ENCODE measurements around the gene ETV2. TPM values are rescaled to one million over a fixed set of nuclear protein-coding genes. Genes with fewer than 3 reads are reported as not detected.

Gene ETV2
- total RNA-seq, 6 donors from 2014 or later: 0.83 to 8.0 (median 1.8) TPM; not detected in 2

DNA sequence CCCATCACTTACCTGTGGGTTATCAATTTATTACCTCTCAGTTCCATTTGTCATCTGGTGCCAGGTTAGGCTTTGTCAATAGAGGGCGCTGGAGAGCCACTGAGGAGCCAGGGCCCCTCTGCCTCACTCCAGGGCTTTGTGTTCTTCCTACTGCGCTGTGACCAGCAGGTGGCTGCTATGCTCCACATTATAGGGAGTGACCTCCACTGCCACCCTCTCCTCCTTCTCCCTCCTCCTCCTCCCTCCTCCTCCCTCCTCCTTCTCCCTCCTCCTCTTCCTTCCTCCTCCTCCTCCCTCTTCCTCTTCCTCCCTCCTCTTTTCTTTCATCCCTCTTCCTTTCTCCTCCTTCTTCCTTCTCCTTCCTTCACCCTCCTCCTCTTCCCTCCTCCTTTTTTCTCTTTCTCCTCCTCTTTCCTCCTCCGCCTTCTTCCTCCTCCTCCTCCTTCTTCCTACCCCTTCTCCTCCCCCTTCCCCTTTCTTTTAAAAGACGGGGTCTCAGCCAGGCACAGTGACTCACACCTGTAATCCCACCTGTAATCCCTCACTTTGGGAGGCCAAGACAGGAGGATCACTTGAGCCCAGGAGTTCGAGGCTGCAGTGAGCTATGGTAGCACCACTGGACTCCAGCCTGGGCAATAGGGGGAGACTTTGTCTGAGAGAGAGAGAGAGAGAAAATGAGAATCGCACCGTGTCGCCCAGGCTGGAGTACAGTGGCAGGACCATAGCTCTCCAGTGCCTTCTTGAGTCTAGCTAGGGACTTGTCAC is 52.5 kb downstream of the ETV2 start:
- WGBS, 2 donors: 27 to 28% methylated on average over 8 of the region's 8 CpGs
- TF ChIP-seq POLR2AphosphoS5 (IDR thresholded peaks at IDR 0.05): no peak
- TF ChIP-seq, protein P1, sequence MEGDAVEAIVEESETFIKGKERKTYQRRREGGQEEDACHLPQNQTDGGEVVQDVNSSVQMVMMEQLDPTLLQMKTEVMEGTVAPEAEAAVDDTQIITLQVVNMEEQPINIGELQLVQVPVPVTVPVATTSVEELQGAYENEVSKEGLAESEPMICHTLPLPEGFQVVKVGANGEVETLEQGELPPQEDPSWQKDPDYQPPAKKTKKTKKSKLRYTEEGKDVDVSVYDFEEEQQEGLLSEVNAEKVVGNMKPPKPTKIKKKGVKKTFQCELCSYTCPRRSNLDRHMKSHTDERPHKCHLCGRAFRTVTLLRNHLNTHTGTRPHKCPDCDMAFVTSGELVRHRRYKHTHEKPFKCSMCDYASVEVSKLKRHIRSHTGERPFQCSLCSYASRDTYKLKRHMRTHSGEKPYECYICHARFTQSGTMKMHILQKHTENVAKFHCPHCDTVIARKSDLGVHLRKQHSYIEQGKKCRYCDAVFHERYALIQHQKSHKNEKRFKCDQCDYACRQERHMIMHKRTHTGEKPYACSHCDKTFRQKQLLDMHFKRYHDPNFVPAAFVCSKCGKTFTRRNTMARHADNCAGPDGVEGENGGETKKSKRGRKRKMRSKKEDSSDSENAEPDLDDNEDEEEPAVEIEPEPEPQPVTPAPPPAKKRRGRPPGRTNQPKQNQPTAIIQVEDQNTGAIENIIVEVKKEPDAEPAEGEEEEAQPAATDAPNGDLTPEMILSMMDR (IDR thresholded peaks at IDR 0.05): peak; percentile 91 to 98 (median 96)
- H3K27ac ChIP-seq: no peak overlapping the region
- peak; percentile 99 for ATAC-seq (ENCODE audit: low FRiP score in 2 of 2)
- H3K4me1 ChIP-seq: no peaks in the 10 kb centered on the region
- no peaks in the 10 kb centered on the region for H3K9me3 ChIP-seq
- no peaks in the 10 kb centered on the region for H3K27me3 ChIP-seq
- H3K4me3 ChIP-seq: no peak overlapping the region
- peak in 1 of 2 donors; percentile 90 for DNase-seq
- H3K36me3 ChIP-seq: no peaks in the 10 kb centered on the region

Other genes with a start within 250 kb of the ETV2 start
- 1 to 10 TPM in 3 of 6 donors, under 1 TPM in 2, not detected in 1; 0.22 to 9.0 (median 2.1) TPM for gene FFAR2, start 193.5 kb upstream of the ETV2 start, total RNA-seq
- gene KRTDAP, start 151.3 kb upstream of the ETV2 start, total RNA-seq: under 1 TPM in 1 of 6 donors, not detected in 5; 0.61 TPM
- gene DMKN, start 128.1 kb upstream of the ETV2 start, total RNA-seq: 100 to 1,000 TPM in 3 of 6 donors, 10 to 100 TPM in 3; 64.9 to 127 (median 101) TPM
- gene SBSN, start 113.4 kb upstream of the ETV2 start, total RNA-seq: not detected
- not detected for gene GAPDHS, start 108.3 kb upstream of the ETV2 start, total RNA-seq
- 10 to 100 TPM; 25.1 to 94.2 (median 71.2) TPM for gene TMEM147, start 96.1 kb upstream of the ETV2 start, total RNA-seq
- gene ATP4A, start 78.1 kb upstream of the ETV2 start, total RNA-seq: not detected
- not detected for gene PMIS2, start 55.6 kb upstream of the ETV2 start, total RNA-seq
- 10 to 100 TPM in 4 of 6 donors, 1 to 10 TPM in 2; 5.6 to 32.5 (median 11.3) TPM for gene HAUS5, start 29.0 kb upstream of the ETV2 start, total RNA-seq
- gene RBM42, start 12.7 kb upstream of the ETV2 start, total RNA-seq: 10 to 100 TPM; 37.7 to 80.3 (median 71.3) TPM
- 100 to 1,000 TPM in 5 of 6 donors, 10 to 100 TPM in 1; 90.1 to 290 (median 235) TPM for gene COX6B1, start 6.6 kb downstream of the ETV2 start, total RNA-seq
- not detected for gene UPK1A, start 24.8 kb downstream of the ETV2 start, total RNA-seq
- gene ZBTB32, start 62.8 kb downstream of the ETV2 start, total RNA-seq: under 1 TPM in 3 of 6 donors, not detected in 3; 0.20 to 0.55 (median 0.30) TPM
- 10 to 100 TPM; 23.3 to 70.2 (median 37.3) TPM for gene KMT2B, start 76.3 kb downstream of the ETV2 start, total RNA-seq
- gene IGFLR1, start 100.7 kb downstream of the ETV2 start, total RNA-seq: 10 to 100 TPM in 5 of 6 donors, 1 to 10 TPM in 1; 6.4 to 28.4 (median 18.8) TPM
- gene U2AF1L4, start 103.7 kb downstream of the ETV2 start, total RNA-seq: 100 to 1,000 TPM in 1 of 6 donors, 10 to 100 TPM in 4, 1 to 10 TPM in 1; 8.5 to 157 (median 22.0) TPM
- gene PSENEN, start 103.9 kb downstream of the ETV2 start, total RNA-seq: 10 to 100 TPM; 43.4 to 60.9 (median 54.5) TPM
- gene LIN37, start 106.8 kb downstream of the ETV2 start, total RNA-seq: 10 to 100 TPM in 3 of 6 donors, 1 to 10 TPM in 3; 4.0 to 16.9 (median 10.9) TPM
- 10 to 100 TPM in 4 of 6 donors, 1 to 10 TPM in 2; 4.2 to 46.2 (median 18.4) TPM for gene HSPB6, start 115.3 kb downstream of the ETV2 start, total RNA-seq
- gene PROSER3, start 116.4 kb downstream of the ETV2 start, total RNA-seq: 10 to 100 TPM; 13.8 to 32.5 (median 19.5) TPM
- gene ARHGAP33, start 133.8 kb downstream of the ETV2 start, total RNA-seq: 100 to 1,000 TPM in 1 of 6 donors, 10 to 100 TPM in 3, 1 to 10 TPM in 2; 5.9 to 109 (median 14.5) TPM
- not detected for gene PRODH2, start 171.1 kb downstream of the ETV2 start, total RNA-seq
- gene NPHS1, start 210.8 kb downstream of the ETV2 start, total RNA-seq: not detected
- under 1 TPM in 1 of 6 donors, not detected in 5; 0.07 TPM for gene KIRREL2, start 215.2 kb downstream of the ETV2 start, total RNA-seq
- gene APLP1, start 226.8 kb downstream of the ETV2 start, total RNA-seq: 10 to 100 TPM in 1 of 6 donors, 1 to 10 TPM in 4, not detected in 1; 1.5 to 22.8 (median 5.2) TPM

Measured in upper lobe of left lung (tissue), 6 donors.